HG03103 (cell line): ENCODE measurements around the gene JMJD7.
"Not testable (repeated sequence)": the region's sequence is repeated elsewhere in the genome, so short reads cannot be mapped to it uniquely, and the experiment has no call there.

Experiments used
- ATAC-seq: cut with Tn5 transposase; IDR thresholded peaks from one replicate; pipeline ENCODE4 v1.9.1; 2021; ENCODE audit warnings: low read depth; ENCODE audit not compliant: unreplicated experiment

Gene JMJD7

GRCh38 chr15:41819455-41820050, 8.3 kb upstream of the JMJD7 start:
- no peak for ATAC-seq

- ATAC-seq = no peak
These were observed 7.0 kb upstream of the JMJD7 start for GRCh38 chr15:41820791-41821423.

GRCh38 chr15:41821831-41822230, 6.1 kb upstream of the JMJD7 start:
- no peak for ATAC-seq

GRCh38 chr15:41822471-41822870, 5.4 kb upstream of the JMJD7 start:
- no peak for ATAC-seq

DNA sequence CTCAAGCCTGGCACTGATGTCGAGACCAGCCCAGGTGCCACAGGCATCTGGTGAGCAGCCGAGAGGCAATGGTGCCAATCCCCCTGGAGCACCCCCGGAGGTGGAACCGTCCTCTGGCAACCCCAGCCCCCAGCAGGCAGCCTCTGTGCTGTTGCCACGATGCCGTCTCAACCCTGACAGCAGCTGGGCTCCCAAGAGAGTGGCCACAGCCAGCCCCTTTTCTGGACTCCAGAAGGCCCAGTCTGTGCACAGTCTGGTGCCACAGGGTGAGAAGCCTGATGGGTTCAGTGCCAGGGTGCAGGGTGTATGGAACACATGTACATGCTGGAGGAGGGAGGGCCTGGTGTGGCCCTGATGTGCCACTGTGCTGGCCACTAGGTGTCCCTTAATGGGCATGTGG, 4.9 kb upstream of the JMJD7 start:
- no peak for ATAC-seq

GRCh38 chr15:41823502-41823901, 4.4 kb upstream of the JMJD7 start:
- no peak for ATAC-seq

- ATAC-seq = no peak
These were observed 3.7 kb upstream of the JMJD7 start for GRCh38 chr15:41824062-41824745.

- no peak for ATAC-seq
These were observed 2.7 kb upstream of the JMJD7 start for GRCh38 chr15:41825145-41825544.

DNA sequence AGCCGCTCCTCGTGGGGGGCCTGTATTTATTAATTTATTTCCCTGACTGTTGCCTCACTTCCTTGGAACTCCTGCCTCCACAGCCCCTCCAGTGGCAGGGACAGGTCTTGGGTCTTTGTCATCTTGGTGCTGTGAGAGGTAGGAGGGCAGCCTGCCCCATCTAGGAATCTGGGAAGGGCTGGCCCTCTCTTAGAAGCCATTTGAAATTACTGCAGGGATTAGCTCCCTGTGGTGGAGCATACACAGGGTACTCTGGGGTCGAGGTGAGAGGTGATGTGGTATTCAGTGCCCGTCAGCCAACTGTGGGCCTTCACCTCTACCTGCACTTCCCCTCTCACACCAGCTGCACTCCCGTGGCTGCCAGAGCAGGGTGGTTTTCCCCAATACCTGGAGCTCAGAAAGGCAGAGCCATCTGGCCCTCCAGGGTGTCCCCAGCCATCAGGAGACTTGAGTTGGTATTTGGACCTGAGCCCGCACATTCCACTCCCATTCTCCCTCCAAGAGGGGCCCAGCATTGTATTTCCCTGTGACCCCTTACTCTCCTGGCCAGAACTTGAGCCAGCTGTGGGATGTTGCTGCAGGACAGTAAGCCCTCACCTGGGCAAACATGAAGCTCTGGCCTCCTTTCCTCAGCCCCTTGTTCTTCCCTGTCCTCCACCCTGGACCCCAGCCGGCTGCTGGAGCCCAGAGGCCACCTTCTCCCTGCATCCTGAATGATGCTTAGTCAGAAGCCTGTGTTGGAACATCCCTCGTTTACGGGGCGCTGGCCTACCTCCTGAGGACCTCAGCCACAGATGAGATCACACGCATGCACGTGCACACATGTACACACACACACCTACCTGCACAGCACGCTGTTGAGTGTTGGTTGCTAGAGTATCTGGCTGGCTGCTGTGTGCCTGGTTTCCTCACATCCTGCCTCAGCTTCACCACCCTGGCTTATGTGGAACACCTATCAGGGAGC, 2.0 kb upstream of the JMJD7 start:
- ATAC-seq = no peak

- no peak for ATAC-seq
These were observed 507 bp upstream of the JMJD7 start for GRCh38 chr15:41827290-41827879.

GRCh38 chr15:41828807-41829141, 882 bp downstream of the JMJD7 start:
- no peak for ATAC-seq

DNA sequence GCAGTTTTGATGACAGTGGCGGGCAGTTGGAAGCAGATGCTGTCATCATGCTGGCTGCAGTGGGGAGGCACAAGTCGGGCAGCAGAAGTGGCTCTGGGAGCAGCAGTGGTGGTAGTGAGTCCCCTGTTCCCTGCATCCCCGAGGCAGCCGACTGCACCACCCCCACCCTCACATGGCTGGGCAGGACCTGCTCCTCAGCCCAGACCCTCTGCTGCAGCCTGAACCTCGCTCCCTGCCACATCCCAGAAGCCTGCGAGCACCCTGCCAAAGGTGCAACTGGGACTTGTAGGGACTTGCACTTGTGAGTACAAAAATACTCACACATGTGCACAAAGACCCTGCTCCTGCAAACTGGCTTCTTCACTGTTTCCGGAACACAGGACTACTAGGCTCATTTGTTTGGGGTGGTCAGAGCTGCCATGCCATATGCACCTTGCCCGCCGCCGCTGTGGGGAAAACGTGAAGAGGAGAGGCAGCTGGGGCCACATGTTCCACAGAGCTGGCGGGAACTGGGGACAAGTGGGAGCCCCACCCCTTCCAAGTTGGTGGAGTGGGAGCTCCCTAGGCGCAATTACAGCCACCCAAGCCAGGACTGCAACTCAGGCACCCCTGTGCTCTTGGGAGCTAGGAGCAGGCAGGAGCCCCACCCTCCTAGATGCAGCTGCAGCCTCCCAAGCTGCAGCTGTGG, 2.2 kb downstream of the JMJD7 start:
- ATAC-seq = no peak

DNA sequence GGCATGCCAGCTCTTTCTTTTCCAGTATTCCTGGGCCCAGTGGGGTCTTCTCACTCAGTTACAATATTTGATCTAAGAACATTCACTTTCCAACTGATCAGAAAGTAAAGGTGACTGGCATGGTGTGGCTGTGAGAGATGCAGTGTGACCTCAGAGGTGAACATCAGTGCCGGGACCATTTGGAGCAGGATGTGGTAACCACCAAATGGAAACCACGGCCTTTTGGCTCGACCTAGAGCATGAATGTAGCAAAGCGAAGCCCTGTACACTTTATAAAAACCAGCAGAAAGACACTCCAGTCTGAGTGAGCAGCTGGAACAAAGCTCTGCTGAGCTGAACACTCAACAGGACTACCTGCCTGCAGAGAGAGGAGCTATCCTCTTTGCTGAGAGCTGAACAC, 3.4 kb downstream of the JMJD7 start:
- not testable (repeated sequence) for ATAC-seq

GRCh38 chr15:41832208-41832607, 4.3 kb downstream of the JMJD7 start:
- ATAC-seq = no peak

DNA sequence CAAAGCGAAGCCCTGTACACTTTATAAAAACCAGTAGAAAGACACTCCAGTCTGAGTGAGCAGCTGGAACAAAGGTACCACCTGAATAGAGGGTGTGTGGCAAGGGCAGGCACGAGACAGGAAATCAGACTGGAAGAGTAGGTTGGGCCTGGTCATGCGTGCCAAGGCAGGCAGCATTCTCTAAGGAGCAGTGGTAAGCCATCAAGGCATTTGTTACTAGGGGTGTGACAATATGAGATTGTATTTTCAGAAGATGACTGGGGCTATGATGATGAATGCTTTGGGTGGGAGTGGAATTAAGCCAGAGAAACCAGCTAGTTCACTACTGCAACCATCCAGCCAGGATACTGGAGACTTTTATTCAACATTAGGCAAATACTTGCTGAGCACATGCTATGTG, 5.0 kb downstream of the JMJD7 start:
- no peak for ATAC-seq

DNA sequence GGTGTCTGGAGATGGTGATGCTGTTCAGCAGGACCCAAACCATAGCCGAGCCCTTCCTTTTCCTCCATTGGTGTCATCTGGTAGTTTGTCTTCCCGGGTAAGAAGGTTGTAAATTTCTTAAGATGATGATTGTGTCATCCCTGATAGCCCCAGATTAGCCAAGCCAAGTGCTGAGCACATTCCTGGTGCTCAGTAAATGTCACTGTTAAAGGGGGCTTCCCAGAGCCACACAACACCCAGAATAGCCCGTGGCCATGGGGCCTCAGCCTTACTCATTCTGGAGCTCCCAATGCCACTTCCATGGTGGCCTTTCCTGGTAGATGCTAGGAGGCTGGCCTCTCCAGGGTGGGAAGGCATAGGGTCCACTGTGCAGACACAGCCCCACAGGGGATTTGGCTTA, 6.2 kb downstream of the JMJD7 start:
- no peak for ATAC-seq

GRCh38 chr15:41836073-41836472, 8.2 kb downstream of the JMJD7 start:
- ATAC-seq = no peak

GRCh38 chr15:41836713-41837454, 9.0 kb downstream of the JMJD7 start:
- no peak for ATAC-seq

DNA sequence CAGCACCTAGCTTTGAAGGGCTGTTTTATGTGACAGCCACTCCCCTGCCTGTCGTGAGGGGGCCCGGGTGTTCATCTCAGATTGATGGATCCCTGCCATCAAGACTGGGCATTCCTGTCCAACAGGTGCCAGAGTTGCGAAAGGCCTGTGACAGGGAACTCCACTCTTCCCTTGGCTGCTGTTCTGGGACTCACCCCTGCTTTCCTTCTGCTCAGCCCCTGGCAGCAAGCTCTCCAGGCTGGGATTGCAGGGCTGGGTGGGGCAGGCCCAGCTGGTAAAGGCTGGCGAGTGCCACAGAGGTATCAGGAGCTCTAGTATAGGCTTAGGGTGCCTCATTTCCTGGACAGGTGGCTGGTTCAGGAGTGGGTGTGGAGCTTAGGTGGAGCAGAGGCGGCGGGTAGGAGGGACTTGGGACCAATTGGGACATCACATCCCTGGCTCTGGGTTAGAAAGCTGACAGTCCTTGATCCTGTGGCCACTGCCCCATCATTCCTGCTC, 10.6 kb downstream of the JMJD7 start, which contains the start of gene PLA2G4B:
TSS of gene PLA2G4B (plus strand) at position 448 of the 498 bp plus-strand sequence. CDS start 67 bp downstream, outside the sequence.
- ATAC-seq = no peak
